DOHH2 (cell line): ENCODE data around the gene DCAF17.

Experiments
- CTCF ChIP-seq: fragments of 200-600 bp; sonication (generic); IDR thresholded peaks from one replicate; pipeline ENCODE4 v1.5.1; 2014; ENCODE audit warnings: antibody characterized with exemption, mild to moderate bottlenecking, low read depth, low read length; ENCODE audit not compliant: poor library complexity, severe bottlenecking
- EZH2phosphoT487 ChIP-seq: fragments of 200-600 bp; sonication (generic); IDR thresholded peaks from 2 replicates; pipeline ENCODE4 v1.6.1; 2017; ENCODE audit warnings: borderline replicate concordance, mild to moderate bottlenecking, antibody characterized with exemption, low read length, moderate library complexity, mixed read lengths

GRCh38 chr2:171410101-171410500 is 23.9 kb upstream of the DCAF17 start:
- no peak for TF ChIP-seq CTCF
- TF ChIP-seq EZH2phosphoT487: no peak
